GM12864 (cell line): ENCODE results near the gene TPT1.

Experiments
- DNase-seq: peaks from one replicate; pipeline ENCODE4 v3.0.0-alpha.2; 2011; ENCODE audit warnings: low read depth
- H3K4me3 ChIP-seq: 2 replicates; pipeline ENCODE4 v1.5.1; 2011; ENCODE audit warnings: mild to moderate bottlenecking, low read depth, low read length, control low read depth
- CTCF ChIP-seq: IDR thresholded peaks from 2 replicates; pipeline ENCODE4 v1.5.1; 2011; ENCODE audit warnings: low read depth, mild to moderate bottlenecking, moderate library complexity, low read length, control low read depth, inconsistent platforms; ENCODE audit errors: missing control alignments

TPT1 gene

GRCh38 chr13:45298206-45298505 lies 42.8 kb downstream of the TPT1 start:
- no peak overlapping the region for H3K4me3 ChIP-seq
- TF ChIP-seq CTCF, result no peak
- DNase-seq, result no peak

GRCh38 chr13:45297456-45298205 lies 43.4 kb downstream of the TPT1 start:
- DNase-seq, result no peak
- no peak overlapping the region for H3K4me3 ChIP-seq
- no peak for TF ChIP-seq CTCF

GRCh38 chr13:45296259-45296658 lies 44.7 kb downstream of the TPT1 start:
- no peak overlapping the region for H3K4me3 ChIP-seq
- no peak for TF ChIP-seq CTCF
- no peak for DNase-seq

GRCh38 chr13:45295536-45295935 lies 45.4 kb downstream of the TPT1 start:
- H3K4me3 ChIP-seq, result no peak overlapping the region
- DNase-seq, result no peak
- no peak for TF ChIP-seq CTCF

- no peak overlapping the region for H3K4me3 ChIP-seq
- DNase-seq, result no peak
- no peak for TF ChIP-seq CTCF
Measured at GRCh38 chr13:45292176-45292575, 48.8 kb downstream of the TPT1 start.

- TF ChIP-seq CTCF, result no peak
- no peak for DNase-seq
- no peak overlapping the region for H3K4me3 ChIP-seq
Measured at GRCh38 chr13:45289936-45290563, 50.9 kb downstream of the TPT1 start.
